SK-N-SH treated with all-trans-retinoic acid at 6 μM for 48 hours (cell line): Measurements from ENCODE around the gene ESYT3.
"Not testable (repeated sequence)": the region's sequence is repeated elsewhere in the genome, so short reads cannot be mapped to it uniquely, and the experiment has no call there.

ENCODE experiments used
- ATAC-seq: fragments of 200-7000 bp; cut with Tn5 transposase; 3 replicates; pipeline ENCODE4 v1.9.1; 2020; ENCODE audit warnings: mild to moderate bottlenecking, moderate library complexity
- GLIS3 ChIP-seq: fragments of 250-450 bp; sonication (Bioruptor Pico); IDR thresholded peaks from 2 replicates; pipeline ENCODE4 v1.5.0; 2020; ENCODE audit warnings: mild to moderate bottlenecking, moderate library complexity
- OSR1 ChIP-seq: fragments of 250-450 bp; sonication (Bioruptor Pico); IDR thresholded peaks from 2 replicates; pipeline ENCODE4 v1.8.0; 2022; ENCODE audit warnings: moderate library complexity, mild to moderate bottlenecking, inconsistent platforms
- TCF4 ChIP-seq: fragments of 250-450 bp; sonication (Bioruptor Pico); IDR thresholded peaks from 2 replicates; pipeline ENCODE4 v1.8.0; 2021; ENCODE audit warnings: mild to moderate bottlenecking, moderate library complexity, borderline replicate concordance
- TOX ChIP-seq: fragments of 250-450 bp; sonication (Bioruptor Pico); IDR thresholded peaks from 2 replicates; pipeline ENCODE4 v1.8.0; 2021; ENCODE audit warnings: mild to moderate bottlenecking, moderate library complexity, borderline replicate concordance
- ZFP3 ChIP-seq: fragments of 250-450 bp; sonication (Bioruptor Pico); IDR thresholded peaks from 2 replicates; pipeline ENCODE4 v1.5.0; 2020; ENCODE audit warnings: mild to moderate bottlenecking, moderate library complexity
- ZNF565 ChIP-seq: fragments of 450-650 bp; formaldehyde crosslinking; conservative IDR thresholded peaks from 2 replicates; pipeline ENCODE4 v1.5.0; 2020; ENCODE audit warnings: low read depth, mild to moderate bottlenecking, moderate library complexity
- ZNF8 ChIP-seq: fragments of 450-650 bp; formaldehyde crosslinking; IDR thresholded peaks from 2 replicates; pipeline ENCODE4 v1.5.0; 2020; ENCODE audit warnings: mild to moderate bottlenecking, moderate library complexity
- TF ChIP-seq, protein P1 (sequence below): fragments of 250-450 bp; sonication (Bioruptor Pico); IDR thresholded peaks from 2 replicates; pipeline ENCODE4 v1.8.0; 2020; ENCODE audit warnings: mild to moderate bottlenecking, moderate library complexity, borderline replicate concordance
- TF ChIP-seq, protein P2 (sequence below): fragments of 250-450 bp; sonication (Bioruptor Pico); IDR thresholded peaks from 2 replicates; pipeline ENCODE4 v1.5.1; 2020; ENCODE audit warnings: low read depth, mild to moderate bottlenecking, moderate library complexity

ESYT3 gene

DNA sequence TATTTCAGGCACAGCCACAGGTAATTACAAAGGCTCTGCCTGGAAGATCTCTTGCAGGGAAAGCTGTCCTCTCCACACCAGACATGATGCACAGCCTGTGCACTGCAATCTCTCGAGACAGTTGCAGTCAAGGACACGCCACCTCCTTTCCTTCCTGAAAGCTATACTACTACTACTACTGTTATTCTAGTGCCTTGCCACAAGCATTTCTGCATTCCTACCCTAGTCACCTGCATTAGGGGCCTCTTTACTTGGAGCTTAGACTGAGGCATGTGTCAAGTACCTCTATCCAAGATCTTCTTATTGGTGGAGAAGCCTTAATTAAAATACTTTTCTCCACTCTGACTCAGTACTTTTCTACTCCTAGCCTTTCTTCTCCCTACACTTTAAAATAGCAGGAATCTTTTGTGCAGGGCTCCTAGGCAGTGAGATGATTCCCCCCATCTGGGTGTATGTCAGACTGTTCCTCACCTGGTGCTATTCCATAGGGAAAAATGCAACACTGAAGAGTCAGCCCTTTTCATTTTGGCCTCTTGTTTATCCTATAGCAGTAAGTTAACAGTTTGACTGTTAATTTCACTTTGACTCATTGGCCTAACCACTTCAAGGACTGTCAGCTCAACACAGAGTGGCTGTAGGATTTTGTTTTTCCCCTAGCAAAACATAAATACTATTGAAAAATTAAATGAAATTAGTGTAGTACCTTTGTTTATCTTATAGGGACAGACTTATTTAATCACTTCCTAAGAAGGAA, 78.9 kb downstream of the ESYT3 start:
- no peak for ATAC-seq
- TF ChIP-seq ZNF8 (CRISPR knock-in tag), result no peak
- no peak for TF ChIP-seq ZFP3 (CRISPR knock-in tag)
- TF ChIP-seq OSR1, result no peak
- TF ChIP-seq, protein P1, sequence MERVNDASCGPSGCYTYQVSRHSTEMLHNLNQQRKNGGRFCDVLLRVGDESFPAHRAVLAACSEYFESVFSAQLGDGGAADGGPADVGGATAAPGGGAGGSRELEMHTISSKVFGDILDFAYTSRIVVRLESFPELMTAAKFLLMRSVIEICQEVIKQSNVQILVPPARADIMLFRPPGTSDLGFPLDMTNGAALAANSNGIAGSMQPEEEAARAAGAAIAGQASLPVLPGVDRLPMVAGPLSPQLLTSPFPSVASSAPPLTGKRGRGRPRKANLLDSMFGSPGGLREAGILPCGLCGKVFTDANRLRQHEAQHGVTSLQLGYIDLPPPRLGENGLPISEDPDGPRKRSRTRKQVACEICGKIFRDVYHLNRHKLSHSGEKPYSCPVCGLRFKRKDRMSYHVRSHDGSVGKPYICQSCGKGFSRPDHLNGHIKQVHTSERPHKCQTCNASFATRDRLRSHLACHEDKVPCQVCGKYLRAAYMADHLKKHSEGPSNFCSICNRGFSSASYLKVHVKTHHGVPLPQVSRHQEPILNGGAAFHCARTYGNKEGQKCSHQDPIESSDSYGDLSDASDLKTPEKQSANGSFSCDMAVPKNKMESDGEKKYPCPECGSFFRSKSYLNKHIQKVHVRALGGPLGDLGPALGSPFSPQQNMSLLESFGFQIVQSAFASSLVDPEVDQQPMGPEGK (CRISPR knock-in tag), result no peak
- no peak for TF ChIP-seq TOX (CRISPR knock-in tag)
- no peak for TF ChIP-seq TCF4 (CRISPR knock-in tag)
- TF ChIP-seq GLIS3 (CRISPR knock-in tag), result no peak
- TF ChIP-seq, protein P2, sequence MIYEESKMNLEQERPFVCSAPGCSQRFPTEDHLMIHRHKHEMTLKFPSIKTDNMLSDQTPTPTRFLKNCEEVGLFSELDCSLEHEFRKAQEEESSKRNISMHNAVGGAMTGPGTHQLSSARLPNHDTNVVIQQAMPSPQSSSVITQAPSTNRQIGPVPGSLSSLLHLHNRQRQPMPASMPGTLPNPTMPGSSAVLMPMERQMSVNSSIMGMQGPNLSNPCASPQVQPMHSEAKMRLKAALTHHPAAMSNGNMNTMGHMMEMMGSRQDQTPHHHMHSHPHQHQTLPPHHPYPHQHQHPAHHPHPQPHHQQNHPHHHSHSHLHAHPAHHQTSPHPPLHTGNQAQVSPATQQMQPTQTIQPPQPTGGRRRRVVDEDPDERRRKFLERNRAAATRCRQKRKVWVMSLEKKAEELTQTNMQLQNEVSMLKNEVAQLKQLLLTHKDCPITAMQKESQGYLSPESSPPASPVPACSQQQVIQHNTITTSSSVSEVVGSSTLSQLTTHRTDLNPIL (CRISPR knock-in tag), result no peak
- no peak for TF ChIP-seq ZNF565

DNA sequence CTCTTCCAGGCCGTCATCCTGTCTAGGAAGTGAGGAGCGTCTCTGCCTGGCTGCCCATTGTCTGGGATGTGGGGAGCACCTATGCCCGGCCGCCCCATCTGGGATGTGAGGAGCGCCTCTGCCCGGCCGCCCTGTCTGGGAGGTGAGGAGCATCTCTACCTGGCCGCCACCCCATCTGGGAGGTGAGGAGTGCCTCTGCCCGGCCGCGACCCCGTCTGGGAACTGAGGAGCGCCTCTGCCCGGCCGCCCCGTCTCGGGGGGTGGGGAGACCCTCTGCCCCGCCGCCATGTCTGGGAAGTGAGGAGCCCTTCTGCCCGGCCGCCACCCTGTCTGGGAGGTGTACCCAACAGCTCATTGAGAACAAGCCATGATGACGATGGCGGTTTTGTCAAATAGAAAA, 87.0 kb downstream of the ESYT3 start:
- ATAC-seq, result not testable (repeated sequence)
